Measurements from ENCODE around the gene ABCB11.

ABCB11 gene

DNA sequence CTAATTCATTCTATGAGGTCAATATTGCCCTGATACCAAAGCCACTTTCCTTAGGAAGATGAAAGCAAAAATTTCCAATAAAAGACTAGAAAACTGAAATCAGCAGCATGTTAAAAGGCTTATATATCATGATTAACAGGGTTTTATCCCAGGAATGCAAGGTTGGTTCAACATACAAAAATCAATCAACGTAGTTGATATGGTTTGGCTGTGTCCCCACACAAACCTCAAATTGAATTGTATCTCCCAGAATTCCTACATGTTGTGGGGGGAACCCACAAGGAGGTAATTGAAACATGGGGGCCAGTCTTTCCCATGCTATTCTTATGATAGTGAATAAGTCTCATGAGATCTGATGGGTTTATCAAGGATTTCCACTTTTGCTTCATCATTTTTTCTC, 11.7 kb upstream of the ABCB11 start:
- no peak for DNase-seq (ENCODE audit: low read depth)

DNA sequence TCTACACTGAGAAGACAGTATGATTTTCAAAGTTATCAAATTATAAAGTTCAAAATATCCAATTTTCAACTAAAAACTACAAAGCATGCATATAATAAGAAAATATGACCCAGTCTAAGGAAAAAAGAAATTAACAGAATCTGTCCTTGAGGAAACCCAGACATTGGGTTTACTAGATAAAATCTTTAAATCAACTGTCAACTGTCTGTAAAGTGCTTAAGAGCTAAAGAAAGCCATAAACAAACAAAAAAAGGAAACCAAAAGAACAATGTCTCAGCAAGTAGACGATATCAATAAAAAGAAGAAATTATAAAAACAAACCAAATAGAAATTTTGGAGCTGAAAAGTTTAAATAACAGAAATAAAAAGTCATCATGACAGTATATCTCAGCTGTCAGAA, 10.5 kb upstream of the ABCB11 start:
- no peak for DNase-seq (ENCODE audit: low read depth)

DNA sequence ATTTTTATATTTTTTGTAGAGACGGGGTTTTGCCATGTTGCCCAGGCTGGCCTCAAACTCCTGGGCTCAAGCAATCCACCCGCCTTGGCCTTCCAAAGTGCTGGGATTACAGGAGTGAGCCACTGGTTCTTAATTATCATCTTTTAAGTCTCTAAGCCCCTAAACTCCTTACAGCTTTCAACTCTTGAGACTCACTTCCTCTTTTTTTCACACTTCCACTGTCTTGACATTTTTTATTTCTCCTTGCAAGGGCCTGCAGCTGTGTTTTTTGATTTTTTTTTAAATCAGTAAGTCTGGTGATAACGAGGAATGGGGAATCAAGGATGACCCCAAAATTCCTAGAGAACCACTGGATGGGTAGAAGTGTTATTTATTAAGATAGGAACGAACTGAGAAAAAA, 8.6 kb upstream of the ABCB11 start:
- DNase-seq (ENCODE audit: low read depth): no peak

DNA sequence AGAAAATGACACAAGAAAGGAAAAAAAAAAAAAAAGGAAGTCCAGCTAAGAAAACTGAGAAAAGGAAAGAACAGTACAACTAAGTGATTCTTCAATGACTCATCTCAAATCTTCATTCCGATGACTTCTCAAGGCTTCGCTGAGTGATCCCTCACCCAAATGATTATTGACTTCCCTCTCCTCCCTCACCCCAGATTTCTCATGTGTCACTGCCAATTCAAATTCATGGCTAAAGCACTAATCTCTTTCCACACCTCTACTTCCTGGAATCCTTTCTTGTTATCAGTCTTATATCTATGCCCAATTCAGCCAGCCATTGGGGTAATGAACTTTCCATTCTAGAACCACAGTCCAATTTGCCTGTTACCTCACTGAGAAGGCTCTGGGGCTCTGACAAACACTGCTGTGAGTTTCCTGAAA, 7.2 kb upstream of the ABCB11 start:
- DNase-seq (ENCODE audit: low read depth): peak; percentile 56

DNA sequence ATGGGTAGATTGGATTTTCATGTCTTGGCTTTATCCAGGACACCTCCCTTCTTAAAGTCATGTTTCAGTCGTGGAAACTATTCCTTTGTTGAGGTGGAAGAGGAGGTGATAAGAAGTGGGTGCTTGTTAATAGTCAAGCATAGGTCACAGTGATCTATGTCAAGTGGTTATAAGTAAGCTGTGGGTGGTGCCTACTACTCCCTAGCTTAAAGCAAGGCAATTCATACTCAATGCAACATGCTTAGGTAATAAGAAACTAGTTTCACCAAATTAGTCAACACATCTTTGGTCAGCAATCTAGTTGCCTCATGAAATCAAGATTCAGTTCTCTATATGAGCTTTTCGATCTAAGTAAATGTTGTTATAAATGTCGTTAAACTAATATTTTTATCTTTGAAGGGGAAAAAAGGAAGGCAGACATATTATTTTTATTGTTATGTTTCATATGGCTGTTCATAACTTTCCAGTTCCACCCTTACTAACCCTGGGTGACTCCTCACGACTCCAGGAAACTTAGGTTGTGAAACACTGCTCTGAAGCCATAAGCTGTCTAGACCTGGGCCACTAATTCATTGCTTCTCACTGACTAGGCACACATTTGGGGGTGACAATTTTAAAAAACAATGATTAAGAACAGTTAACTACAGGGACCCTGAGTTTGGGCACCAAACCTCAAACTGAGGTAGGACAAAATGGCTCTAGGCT, 5.8 kb upstream of the ABCB11 start:
- no peak for DNase-seq (ENCODE audit: low read depth)

DNA sequence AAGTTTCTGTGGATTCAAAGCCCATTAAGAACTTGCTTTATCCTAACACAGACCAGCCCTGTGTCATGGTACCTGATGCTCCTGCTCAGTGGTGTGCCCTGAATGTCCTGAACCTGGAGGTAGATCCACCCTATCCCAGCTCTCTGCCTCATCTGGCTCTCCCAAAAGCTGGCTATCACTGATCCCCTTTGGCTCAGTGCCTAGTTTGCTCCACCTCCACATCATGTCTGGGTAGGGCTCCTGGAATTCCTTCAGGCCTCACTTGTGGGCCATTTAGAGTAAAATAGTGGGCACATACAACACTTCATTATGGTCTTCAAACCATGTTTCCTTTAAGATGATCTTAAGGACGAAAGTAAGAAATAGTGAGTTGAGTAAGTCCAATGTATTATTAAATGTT, 4.8 kb upstream of the ABCB11 start:
- DNase-seq (ENCODE audit: low read depth): no peak

DNA sequence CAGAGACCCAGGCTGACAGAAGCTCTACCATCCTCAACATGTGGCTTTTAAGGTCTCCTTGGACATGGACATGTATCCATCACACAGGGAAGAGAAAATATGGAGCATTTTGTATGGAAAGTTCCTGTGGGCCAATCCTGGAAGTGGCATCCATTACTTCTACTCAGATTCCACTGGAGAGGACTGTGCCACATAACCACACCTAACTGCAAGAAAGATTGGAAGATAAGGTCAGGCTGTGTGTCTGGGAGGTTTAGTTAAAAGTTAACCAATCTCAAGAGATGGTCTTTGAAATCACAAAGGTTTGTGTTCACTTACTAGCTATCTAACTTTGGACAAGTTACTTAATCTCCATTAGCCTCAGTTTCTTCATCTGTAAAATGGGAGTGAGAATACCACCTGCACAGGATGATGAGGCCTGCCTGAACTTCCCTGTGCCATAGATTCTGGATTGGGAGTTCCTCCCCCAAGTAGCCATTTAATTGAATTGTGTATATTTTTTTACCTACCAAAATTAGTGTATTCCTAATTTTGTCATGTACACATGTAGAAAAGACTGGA, 3.9 kb upstream of the ABCB11 start:
- no peak for DNase-seq (ENCODE audit: low read depth)

DNA sequence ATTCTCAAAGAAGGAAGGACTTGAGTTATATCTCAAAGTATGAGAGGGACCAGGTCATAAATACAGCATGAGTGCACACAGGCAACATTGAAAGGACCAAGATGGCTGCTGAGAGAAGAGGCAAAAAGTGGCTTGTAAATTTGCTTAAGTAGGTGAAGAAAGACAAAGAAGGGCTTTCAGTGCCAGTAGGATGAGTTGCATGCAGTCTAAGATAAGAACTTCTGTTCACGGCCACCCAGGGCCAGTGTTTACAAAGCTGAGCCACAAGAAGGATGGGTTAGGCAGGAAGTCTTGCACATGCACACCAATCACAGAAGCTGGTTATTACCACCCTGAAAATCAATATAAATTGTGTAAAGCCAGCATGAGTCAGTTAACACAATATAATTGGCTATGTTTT, 3.1 kb upstream of the ABCB11 start:
- DNase-seq (ENCODE audit: low read depth): no peak

DNA sequence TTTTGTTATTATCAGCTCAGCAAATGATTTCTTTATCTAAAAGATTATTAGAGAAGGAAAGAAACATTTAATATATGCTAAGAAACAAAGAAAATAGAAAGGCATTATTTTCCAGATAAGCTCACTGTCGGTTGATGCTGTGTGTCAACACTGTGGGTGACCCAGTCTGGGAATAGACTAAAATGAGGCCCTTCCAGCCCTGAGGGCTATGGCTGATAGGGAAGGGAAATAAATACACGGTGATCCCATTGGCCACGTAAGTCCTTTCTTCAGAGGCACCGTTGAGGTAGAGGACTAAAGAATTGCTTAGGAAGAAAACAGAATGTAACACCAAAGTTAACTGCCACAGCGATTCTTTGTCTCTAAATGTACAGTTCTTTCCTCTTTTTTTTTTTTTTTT, 1.8 kb downstream of the ABCB11 start:
- DNase-seq (ENCODE audit: low read depth): no peak

DNA sequence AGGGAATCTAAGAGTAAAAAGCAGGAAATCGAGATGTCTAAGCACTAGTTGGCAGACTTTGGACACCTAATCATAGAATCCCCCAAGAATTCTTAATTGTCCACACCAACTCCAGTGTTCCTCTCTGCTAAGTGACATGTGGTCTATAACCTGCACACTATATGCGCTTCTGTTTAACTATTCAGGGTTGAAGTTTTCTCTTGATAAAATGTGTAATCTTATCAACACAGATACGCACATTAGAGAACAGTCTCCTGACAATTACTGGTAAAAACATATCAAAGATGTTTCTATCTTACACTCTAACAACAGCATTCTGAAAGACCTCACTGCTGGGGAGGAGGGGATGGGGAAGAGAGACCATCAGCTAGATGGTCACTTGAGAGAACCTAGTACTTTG, 3.9 kb downstream of the ABCB11 start:
- no peak for DNase-seq (ENCODE audit: low read depth)

DNA sequence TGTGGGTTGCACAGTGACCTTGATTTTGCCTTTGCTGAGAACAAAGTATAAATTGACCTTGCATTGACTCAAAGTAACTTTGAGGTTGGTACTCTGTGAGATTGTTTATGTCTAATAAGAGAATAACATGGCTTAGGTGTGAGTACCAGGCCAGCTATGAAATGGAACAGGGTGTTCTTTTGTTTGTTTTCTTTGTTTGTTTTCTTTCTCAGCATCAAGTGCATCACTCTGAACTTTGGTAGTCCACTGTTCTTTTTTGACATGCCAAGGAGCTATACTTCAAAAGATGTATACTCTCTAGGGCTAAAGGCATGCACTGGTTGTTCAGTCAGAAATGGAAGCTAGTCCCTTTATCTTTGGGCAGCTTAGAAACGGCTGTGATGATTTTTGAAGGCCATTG, 5.1 kb downstream of the ABCB11 start:
- DNase-seq (ENCODE audit: low read depth): no peak

DNA sequence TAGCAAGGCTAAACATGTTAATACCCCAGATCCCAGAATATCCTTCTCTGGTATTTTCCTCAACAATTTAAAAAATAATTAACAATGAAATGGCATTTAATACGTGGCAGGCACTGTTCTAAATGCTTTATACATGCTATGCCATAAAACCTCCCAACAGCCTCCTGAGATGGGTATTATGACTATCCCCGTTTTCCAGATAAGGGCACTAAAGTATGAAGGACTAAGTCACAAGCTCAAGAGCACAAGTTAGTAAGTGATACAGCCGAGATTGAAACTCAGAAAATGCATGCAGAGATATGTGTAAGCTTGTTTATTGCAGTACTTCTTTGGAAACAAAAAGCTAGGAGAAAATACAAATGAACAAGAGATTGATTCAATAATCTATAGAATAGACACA, 8.0 kb downstream of the ABCB11 start:
- DNase-seq (ENCODE audit: low read depth): no peak

DNA sequence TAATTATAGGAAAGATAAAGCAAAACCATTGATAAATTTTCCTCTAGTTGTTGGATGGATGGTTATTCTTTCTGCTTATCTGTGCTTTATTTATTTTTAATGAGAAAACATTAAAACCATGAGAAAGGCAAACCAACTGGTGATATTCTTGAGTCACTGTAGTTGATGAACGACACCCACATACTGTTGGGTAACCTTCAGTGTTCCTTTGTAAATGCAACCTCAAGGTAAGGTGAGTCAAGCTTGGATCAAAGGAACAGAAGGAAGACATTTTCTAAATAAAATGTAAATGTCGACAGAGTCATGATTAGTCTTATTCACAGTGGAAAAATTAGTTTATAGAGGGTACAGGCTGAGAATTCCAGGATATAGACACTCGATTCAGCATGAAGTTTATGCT, 12.7 kb downstream of the ABCB11 start:
- DNase-seq (ENCODE audit: low read depth): no peak

DNA sequence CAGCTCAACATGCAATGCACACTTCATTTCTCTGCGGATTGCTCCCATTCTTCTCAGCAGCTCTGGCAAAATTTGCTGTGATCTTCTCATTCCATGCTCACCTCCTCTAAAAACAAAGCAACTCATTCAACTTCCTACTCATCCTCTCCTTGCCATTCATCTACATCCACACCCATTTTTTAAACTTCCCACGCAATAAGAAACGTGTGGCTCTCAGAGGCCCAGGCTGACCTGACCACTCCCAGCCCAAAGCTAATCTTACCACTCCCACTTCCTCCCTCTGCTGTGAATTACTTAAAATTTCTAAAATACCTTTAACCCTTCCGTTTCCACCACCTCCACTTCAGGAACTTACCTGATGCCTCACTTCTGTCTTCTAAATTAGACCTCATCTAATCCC, 15.2 kb downstream of the ABCB11 start:
- no peak for DNase-seq (ENCODE audit: low read depth)

DNA sequence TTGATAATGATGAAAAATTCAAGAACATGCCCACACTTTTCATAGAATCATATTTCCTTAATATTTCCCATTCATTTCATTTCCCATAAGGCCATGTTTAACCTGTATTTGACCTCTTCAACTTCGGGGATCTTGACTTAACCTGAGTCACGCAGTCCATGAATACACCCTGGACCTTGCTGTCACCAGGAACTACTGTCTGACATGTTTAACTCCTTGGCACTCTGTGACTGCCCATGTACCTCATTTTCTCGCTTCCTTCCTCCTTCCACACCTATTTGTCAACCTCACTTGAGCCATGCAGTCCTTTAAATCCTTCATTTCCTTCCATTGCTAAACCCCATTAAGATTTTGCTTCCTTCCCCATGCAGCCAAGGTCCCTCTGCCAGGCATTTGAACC, 16.3 kb downstream of the ABCB11 start:
- no peak for DNase-seq (ENCODE audit: low read depth)

DNA sequence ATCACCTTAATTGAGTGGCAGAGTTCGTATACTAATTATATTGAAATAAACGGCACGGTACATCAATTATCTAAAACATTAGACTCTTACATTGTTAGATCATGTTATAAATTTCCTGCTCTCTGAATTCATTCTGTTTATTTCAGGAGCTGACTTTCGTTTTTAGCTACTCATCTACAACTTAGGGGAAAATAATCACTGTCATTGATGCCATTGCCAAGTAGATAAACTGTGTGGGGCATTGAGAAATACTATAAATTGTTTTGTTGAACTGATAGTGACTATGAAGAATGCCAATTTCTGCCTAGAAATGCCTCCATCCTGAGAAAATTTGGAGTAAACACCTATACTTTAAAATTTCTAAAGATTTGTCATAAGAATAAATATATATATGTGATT, 17.5 kb downstream of the ABCB11 start:
- no peak for DNase-seq (ENCODE audit: low read depth)

DNA sequence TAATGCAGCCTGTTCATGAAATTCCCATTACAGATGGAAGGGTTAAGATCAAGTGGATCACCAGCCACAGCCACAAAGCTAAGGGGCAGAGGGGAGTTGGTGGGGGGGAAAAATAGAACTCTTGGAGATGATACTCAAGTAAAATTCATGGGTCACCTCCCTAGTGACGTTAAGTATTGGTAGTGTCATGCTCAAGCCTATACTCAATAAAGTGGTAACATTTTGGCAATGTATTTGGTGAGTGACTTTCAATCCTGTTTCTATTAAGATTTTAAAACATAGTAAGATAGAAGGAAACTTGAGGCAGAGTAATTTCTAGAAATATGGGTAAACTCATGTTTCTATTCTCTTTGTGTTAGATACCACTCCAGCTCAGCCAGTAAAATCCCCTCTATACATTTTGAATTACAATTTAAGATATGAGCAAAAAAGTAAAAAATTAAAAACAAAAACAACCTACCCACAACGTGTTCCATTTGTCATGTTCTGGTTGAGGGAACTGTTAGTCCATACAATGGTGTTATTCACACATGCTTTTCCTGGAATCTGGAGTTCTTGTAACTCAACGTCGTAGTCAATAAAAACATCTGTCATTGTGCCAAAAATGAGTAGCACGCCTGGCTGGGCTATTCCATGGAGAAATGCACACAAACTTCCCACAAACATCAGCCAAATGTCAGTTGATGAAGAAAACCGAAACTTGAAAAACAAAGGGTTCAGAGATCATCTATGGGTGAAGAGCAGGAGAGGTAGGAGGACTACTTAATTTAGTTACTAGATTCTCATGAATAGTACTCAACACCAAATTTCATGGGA, 18.1 kb downstream of the ABCB11 start:
- no peak for DNase-seq (ENCODE audit: low read depth)

DNA sequence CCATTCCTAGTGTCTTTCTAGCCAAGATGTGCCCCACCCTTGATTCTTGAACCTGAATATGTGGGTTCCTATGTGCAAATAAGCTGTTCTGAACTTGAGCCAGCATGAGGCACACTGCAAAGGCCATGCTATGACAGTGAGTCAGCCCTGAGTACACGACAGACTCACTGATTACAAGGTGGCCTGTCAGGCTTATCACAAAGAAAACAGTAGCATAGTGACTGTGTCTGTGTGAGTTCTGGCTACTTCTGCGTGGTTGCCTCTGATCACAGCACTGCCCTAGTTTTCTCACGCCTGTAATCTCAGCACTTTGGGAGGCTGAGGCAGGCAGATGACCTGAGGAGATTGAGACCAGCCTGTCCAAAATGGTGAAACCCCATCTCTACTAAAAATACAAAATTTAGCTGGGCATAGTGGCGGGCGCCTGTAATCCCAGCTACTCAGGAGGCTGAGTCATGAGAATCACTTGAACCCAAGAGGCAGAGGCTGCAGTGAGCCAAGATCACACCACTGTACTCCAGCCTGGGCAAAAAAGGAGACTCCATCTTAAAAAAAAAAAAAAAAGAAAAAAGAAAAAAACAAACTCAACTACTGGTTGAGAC, 18.8 kb downstream of the ABCB11 start:
- DNase-seq (ENCODE audit: low read depth): peak; percentile 81

DNA sequence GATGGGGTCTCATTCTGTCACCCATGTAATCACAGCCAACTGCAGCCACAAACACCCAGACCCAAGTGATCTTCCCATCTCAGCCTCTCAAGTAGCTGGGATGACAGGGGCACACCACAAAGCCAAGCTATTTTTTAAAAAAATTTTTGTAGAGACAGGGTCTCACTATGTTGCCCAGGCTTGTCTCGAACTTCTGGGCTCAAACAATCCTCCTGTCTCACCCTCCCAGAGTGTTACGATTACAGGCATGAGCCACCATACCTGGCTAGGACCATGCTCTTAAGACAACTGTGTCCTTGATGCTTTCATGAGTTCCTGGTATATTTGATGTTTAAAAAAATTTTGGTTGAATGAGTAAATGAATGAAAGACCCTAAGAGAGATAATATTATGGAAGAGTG, 19.4 kb downstream of the ABCB11 start:
- no peak for DNase-seq (ENCODE audit: low read depth)

DNA sequence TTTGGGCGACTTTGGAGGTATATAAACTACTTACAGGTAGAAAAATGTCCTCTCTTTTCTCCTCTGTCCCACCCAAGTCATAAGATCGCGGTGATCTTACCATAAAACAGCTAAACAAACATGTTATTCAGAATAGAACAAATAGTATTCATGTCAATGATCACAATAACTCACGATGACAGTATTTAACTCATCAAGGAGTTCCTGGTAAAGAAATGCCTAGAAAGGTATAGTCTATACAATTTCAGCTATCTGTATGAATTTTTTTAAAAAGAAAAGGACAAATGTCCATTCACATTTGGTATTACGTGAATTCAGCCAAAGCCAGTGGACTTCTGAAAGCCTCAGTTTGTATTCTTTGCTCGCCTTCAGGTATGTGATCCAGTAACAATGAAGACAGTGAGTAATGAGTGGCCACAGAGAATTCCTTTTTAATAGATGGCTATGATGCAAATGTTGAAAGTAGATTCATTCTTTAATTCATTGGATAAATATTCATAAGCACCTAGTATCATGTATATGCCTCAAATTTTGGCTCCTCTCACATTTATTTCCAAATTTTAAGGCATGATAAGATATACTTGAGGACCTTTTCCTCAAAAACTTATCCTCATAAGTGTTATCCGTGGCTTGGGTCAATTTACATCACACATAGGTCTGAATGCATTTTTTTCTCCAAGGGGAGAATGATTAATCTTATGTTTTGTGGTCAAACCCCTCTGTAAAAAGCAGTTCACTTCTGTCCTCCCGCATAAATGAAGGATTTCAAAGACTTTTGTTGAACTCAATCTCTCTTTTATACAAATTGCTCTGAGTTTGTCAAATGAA, 20.3 kb downstream of the ABCB11 start:
- no peak for DNase-seq (ENCODE audit: low read depth)

DNA sequence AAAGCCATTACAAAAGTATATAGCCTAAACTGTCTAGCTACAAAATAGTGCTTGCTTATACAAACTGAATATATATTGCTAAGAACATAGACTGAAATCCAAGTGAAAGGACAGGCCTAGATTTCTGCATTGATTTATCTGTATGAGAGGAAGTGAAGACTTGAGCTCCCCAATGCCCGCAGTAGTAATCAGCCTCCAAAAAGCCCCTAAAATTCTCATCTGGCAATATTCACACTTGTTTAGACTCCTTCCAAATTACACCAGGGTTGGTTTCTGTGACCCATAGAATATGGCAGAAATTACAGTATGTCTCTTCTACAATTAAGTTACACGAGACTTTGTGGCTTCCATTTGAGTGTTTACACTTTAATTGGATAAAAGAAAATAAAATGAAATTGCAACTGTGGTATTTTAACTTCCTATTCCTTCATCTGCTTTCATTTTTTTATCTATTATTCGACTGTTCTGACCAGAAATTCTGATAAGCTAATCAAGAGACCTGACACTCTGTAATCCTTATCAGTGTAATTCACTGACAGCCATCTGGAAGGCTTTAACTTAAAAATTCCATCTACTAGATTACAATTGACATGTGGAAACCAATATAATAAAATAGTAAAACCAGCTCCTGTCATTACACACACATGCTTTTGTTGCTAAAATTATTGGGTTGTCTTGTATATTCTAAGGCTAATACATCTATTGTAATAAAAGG, 21.1 kb downstream of the ABCB11 start:
- no peak for DNase-seq (ENCODE audit: low read depth)

DNA sequence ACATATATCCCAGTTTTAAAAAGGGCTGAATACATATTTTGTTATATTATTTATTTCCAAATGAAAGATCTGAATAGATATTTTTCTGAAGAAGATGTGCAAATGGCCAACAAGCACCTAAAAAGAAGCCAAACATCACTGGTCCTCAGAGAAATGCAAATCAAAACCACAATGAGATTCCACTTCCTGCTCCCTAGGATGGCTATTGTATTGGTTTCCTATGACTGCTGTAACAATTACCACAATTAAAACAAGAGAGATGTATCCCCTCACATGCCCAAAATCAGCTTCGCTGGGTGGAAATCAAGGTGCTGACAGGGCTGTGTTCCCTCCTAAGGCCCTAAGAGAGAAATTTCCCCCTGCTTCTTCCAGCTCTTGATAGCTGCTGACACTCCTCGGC, 23.2 kb downstream of the ABCB11 start:
- DNase-seq (ENCODE audit: low read depth): no peak
